Measurements from ENCODE around the gene ANO10. TPM values are rescaled to one million over a fixed set of nuclear protein-coding genes. Genes with fewer than 3 reads are reported as not detected.

The ANO10 gene
- total RNA-seq, 1 experiment from 2014 or later, result 26.6 TPM

DNA sequence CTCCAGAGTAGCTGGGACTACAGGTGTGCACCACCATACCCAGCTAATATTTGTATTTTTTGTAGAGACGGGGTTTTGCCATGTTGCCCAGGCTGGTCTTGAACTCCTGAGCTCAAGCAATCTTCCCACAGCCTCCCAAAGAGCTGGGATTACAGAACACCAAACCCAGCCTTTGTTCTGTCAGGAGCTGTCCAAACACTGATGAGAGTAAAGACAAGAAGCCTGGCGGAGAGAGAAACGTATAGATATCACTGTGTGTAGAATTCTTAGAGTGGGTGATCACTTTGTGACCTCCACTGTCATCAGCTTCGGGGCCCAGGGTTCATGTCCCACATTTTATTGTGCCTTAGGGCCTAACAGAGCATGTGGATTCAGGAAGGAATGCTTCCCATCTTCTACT lies 176.0 kb downstream of the ANO10 start:
- POLR2A ChIA-PET, result interaction anchor here (0.6 kb wide), 1 partner anchor 29 kb away, joined by 3 read pairs; no protein-coding TSS in a partner anchor

GRCh38 chr3:43442872-43443395 lies 178.9 kb downstream of the ANO10 start:
- POLR2A ChIA-PET, result no interaction called here
- Histone ChIP-seq H3K27ac (ENCODE audit: low read length) (no peak overlapping the region), H3K36me3 (ENCODE audit: control insufficient read depth, insufficient read depth, low read length) (no peaks in the 10 kb centered on the region), H3K27me3 (ENCODE audit: control insufficient read depth, insufficient read depth, low read length) (no peaks in the 10 kb centered on the region), H3K4me1 (ENCODE audit: control insufficient read depth, insufficient read depth, low read length) (no peaks in the 10 kb centered on the region), H3K9me3 (ENCODE audit: control insufficient read depth, insufficient read depth, low read depth, low read length) (no peaks in the 10 kb centered on the region), H3K4me3 (ENCODE audit: low read depth in 2 of 2, low read length in 2 of 2) (no peak overlapping the region)
- no TSS peak for BruUV-seq (replicated peaks)
- TF ChIP-seq CTCF (IDR thresholded peaks at IDR 0.05) (no peak), SIN3A (IDR thresholded peaks at IDR 0.05; ENCODE audit: borderline replicate concordance, insufficient read depth, low read depth, low read length) (no peak), POLR2AphosphoS5 (IDR thresholded peaks at IDR 0.05; ENCODE audit: low read depth, low read length) (no peak), TCF7L2 (IDR thresholded peaks at IDR 0.05; ENCODE audit: low read depth, low read length) (no peak), REST (IDR thresholded peaks at IDR 0.05; ENCODE audit: insufficient read depth in 1 of 2, low read depth in 2 of 2, low read length in 1 of 2) (no peak)
- CTCF ChIA-PET, result no interaction called here
- in situ Hi-C loops (cut with HindIII; ENCODE audit: low pct_unique_long_range_greater_than_20kb, low sequenced_read_pairs), result no loop called here
- no peak for DNase-seq (ENCODE audit: low read depth, low spot score)
- ATAC-seq, result no peak
- intact Hi-C loops (cut with micrococcal nuclease; ENCODE audit: unreplicated experiment), result no loop called here

More for the DNA sequence above, 176.0 kb downstream of the ANO10 start:
- Histone ChIP-seq H3K4me3 (ENCODE audit: low read depth in 2 of 2, low read length in 2 of 2) (no peak overlapping the region), H3K36me3 (ENCODE audit: control insufficient read depth, insufficient read depth, low read length) (no peaks in the 10 kb centered on the region), H3K4me1 (ENCODE audit: control insufficient read depth, insufficient read depth, low read length) (no peaks in the 10 kb centered on the region), H3K27ac (ENCODE audit: low read length) (no peak overlapping the region), H3K27me3 (ENCODE audit: control insufficient read depth, insufficient read depth, low read length) (no peaks in the 10 kb centered on the region), H3K9me3 (ENCODE audit: control insufficient read depth, insufficient read depth, low read depth, low read length) (no peaks in the 10 kb centered on the region)
- BruUV-seq (replicated peaks), result no TSS peak
- TF ChIP-seq REST (IDR thresholded peaks at IDR 0.05; ENCODE audit: insufficient read depth in 1 of 2, low read depth in 2 of 2, low read length in 1 of 2), result no peak
- TF ChIP-seq TCF7L2 (IDR thresholded peaks at IDR 0.05; ENCODE audit: low read depth, low read length), result no peak
- TF ChIP-seq SIN3A (IDR thresholded peaks at IDR 0.05; ENCODE audit: borderline replicate concordance, insufficient read depth, low read depth, low read length), result no peak
- no peak for TF ChIP-seq CTCF (IDR thresholded peaks at IDR 0.05)
- no peak for TF ChIP-seq POLR2AphosphoS5 (IDR thresholded peaks at IDR 0.05; ENCODE audit: low read depth, low read length)
- no peak for ATAC-seq
- CTCF ChIA-PET, result no interaction called here
- DNase-seq (ENCODE audit: low read depth, low spot score), result no peak
- in situ Hi-C loops (cut with HindIII; ENCODE audit: low pct_unique_long_range_greater_than_20kb, low sequenced_read_pairs), result no loop called here
- intact Hi-C loops (cut with micrococcal nuclease; ENCODE audit: unreplicated experiment), result no loop called here

All from Panc1 (cell line).